Measurements from ENCODE around the gene GTPBP4. TPM values are rescaled to one million over a fixed set of nuclear protein-coding genes. Genes with fewer than 3 reads are reported as not detected.
A peak's percentile ranks its signal among the peaks of the same experiment; 100 is the strongest.

GTPBP4 gene
- polyA plus RNA-seq, 2 of the 4 experiments (the other 2 are of a cell fraction): 67.8 to 104 TPM

GRCh38 chr10:948347-948746, 39.9 kb upstream of the GTPBP4 start:
- Histone ChIP-seq H3K4me2 (no peak overlapping the region), H3K9me3 (no peaks in the 10 kb centered on the region), H3K27ac (no peak overlapping the region), H3K4me1 (no peaks in the 10 kb centered on the region), H3K4me3 (no peak overlapping the region)
- ATAC-seq: no peak
- no peak for TF ChIP-seq FOXS1 (CRISPR knock-in tag; IDR thresholded peaks at IDR 0.05)
- TF ChIP-seq CEBPB (IDR thresholded peaks at IDR 0.05): no peak
- no peak for TF ChIP-seq CBX2 (IDR thresholded peaks at IDR 0.05; ENCODE audit: borderline replicate concordance, low read depth)
- TF ChIP-seq NR3C1 (IDR thresholded peaks at IDR 0.05): no peak
- TF ChIP-seq SMC3 (IDR thresholded peaks at IDR 0.05): no peak
- no peak for TF ChIP-seq CHD2 (IDR thresholded peaks at IDR 0.05; ENCODE audit: low read length, partially characterized antibody)
- no peak for TF ChIP-seq NPAS2 (CRISPR knock-in tag; IDR thresholded peaks at IDR 0.05; ENCODE audit: borderline replicate concordance)
- no peak for TF ChIP-seq MYC (IDR thresholded peaks at IDR 0.05; ENCODE audit: borderline replicate concordance, low read length)
- TF ChIP-seq HOXA7 (CRISPR knock-in tag; IDR thresholded peaks at IDR 0.05): no peak
- TF ChIP-seq CTCF (IDR thresholded peaks at IDR 0.05): no peak
- no peak for TF ChIP-seq JUNB (IDR thresholded peaks at IDR 0.05)
- TF ChIP-seq ZNF302 (CRISPR knock-in tag; IDR thresholded peaks at IDR 0.05): no peak
- no peak for TF ChIP-seq FOSL2 (IDR thresholded peaks at IDR 0.05)
- TF ChIP-seq FOSL2 (CRISPR knock-in tag; IDR thresholded peaks at IDR 0.05): no peak
- ChIA-PET CTCF (no interaction called here), POLR2A (no interaction called here)
- FAIRE-seq: no peak
- 90% methylated on average over 10 of the region's 10 CpGs for WGBS (ENCODE audit: missing lambda C conversion rate)
- DNase-seq (ENCODE audit: low read depth in 1 of 2, low spot score in 1 of 2): no peak

- Histone ChIP-seq H3K9me3 (no peaks in the 10 kb centered on the region), H3K4me1 (no peaks in the 10 kb centered on the region), H3K4me2 (no peak overlapping the region), H3K4me3 (no peak overlapping the region), H3K27ac (no peak overlapping the region)
- 58% methylated on average over 9 of the region's 9 CpGs for WGBS (ENCODE audit: missing lambda C conversion rate)
- ChIA-PET CTCF (no interaction called here), POLR2A (interaction anchor here (1.2 kb wide), 1 partner anchor 18 kb away, joined by 3 read pairs; the partner anchor contains the start of gene LARP4B)
- FAIRE-seq (no peak), ATAC-seq (no peak), DNase-seq (ENCODE audit: low read depth in 1 of 2, low spot score in 1 of 2) (no peak)
- TF ChIP-seq ZC3H11A (IDR thresholded peaks at IDR 0.05): no peak
- TF ChIP-seq CTCF (IDR thresholded peaks at IDR 0.05): no peak
- TF ChIP-seq FOSB (CRISPR knock-in tag; IDR thresholded peaks at IDR 0.05): no peak
- TF ChIP-seq PHF8 (IDR thresholded peaks at IDR 0.05; ENCODE audit: borderline replicate concordance, low read depth): no peak
- no peak for TF ChIP-seq SREBF2 (IDR thresholded peaks at IDR 0.05)
- no peak for TF ChIP-seq BHLHE40 (IDR thresholded peaks at IDR 0.05; ENCODE audit: low read depth, low read length)
- TF ChIP-seq ZSCAN20 (CRISPR knock-in tag; IDR thresholded peaks at IDR 0.05): no peak
- TF ChIP-seq TP53 (CRISPR knock-in tag; IDR thresholded peaks at IDR 0.05): no peak
- no peak for TF ChIP-seq KDM1A (IDR thresholded peaks at IDR 0.05; ENCODE audit: low read depth)
- no peak for TF ChIP-seq HDAC2 (IDR thresholded peaks at IDR 0.05)
Measured at GRCh38 chr10:949446-949845, 38.8 kb upstream of the GTPBP4 start.

GRCh38 chr10:953836-954235, 34.4 kb upstream of the GTPBP4 start:
- DNase-seq (ENCODE audit: low read depth in 1 of 2, low spot score in 1 of 2) (no peak), FAIRE-seq (no peak), ATAC-seq (peak in 1 of 2 experiments; percentile 32; a peak in 2 of 6 replicates)
- no peaks in the 10 kb centered on the region for H3K4me1 ChIP-seq
- CTCF ChIA-PET: interaction anchor here (1.3 kb wide), 1 partner anchor 17 kb away, joined by 3 read pairs; no protein-coding TSS in a partner anchor
- no peaks in the 10 kb centered on the region for H3K9me3 ChIP-seq
- no peak overlapping the region for H3K4me2 ChIP-seq
- WGBS (ENCODE audit: missing lambda C conversion rate): 73% methylated on average over 11 of the region's 11 CpGs
- H3K27ac ChIP-seq: no peak overlapping the region
- POLR2A ChIA-PET: no interaction called here
- no peak overlapping the region for H3K4me3 ChIP-seq
- TF ChIP-seq ATOH8 (CRISPR knock-in tag; IDR thresholded peaks at IDR 0.05; ENCODE audit: low read depth): no peak
- no peak for TF ChIP-seq E2F6 (IDR thresholded peaks at IDR 0.05; ENCODE audit: borderline replicate concordance, low read depth)
- TF ChIP-seq USF2 (IDR thresholded peaks at IDR 0.05): no peak
- TF ChIP-seq RFX5 (IDR thresholded peaks at IDR 0.05): no peak
- no peak for TF ChIP-seq POLR2A (IDR thresholded peaks at IDR 0.05; ENCODE audit: low read length)
- TF ChIP-seq FOSL2 (IDR thresholded peaks at IDR 0.05): no peak
- TF ChIP-seq FOSL2 (CRISPR knock-in tag; IDR thresholded peaks at IDR 0.05): no peak
- TF ChIP-seq MAZ (IDR thresholded peaks at IDR 0.05; ENCODE audit: borderline replicate concordance, low read depth, low read length): no peak
- TF ChIP-seq FOXS1 (CRISPR knock-in tag; IDR thresholded peaks at IDR 0.05): no peak
- TF ChIP-seq FOSB (CRISPR knock-in tag; IDR thresholded peaks at IDR 0.05): no peak
- TF ChIP-seq PBX3 (IDR thresholded peaks at IDR 0.05): no peak
- no peak for TF ChIP-seq ZNF302 (CRISPR knock-in tag; IDR thresholded peaks at IDR 0.05)
